ENCODE data around the gene TCEA2.

TCEA2 gene

DNA sequence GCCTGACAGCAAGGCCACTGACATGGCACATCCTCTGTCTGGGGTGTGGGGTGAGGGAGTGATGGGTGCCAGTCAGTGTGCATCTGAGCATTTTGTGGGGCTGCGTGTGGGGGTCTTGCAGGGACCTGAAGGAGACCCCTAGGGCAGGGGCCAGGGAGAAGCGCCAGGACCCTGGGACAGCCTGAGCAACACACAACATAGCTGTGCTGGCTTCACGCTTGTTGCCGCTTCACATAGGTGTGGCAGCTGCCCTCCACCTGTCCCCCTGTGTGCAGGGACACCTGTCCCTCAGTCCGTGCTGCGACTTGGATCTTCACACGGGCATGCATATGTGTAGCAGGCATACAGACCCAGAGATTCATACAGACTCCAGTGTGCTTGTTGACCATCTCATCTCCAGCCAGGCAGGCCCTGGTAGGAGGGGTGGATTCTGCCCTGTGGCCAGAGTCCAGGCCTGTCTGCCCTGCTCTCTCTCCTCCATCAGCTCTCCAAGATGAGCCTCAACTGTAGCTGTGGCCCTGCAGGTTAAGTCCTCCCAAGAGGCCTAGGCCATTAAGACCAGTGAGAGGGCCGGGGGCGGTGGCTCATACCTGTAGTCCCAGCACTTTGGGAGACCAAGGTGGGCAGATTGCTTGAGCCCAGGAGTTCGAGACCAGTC lies 47.5 kb downstream of the TCEA2 start:
- TF ChIP-seq CTCF (IDR thresholded peaks at IDR 0.05), result no peak
- H3K79me2 ChIP-seq, result peaks cover 10% of the 10 kb centered on the region
- H3K9me3 ChIP-seq (ENCODE audit: control insufficient read depth, low read length), result no peaks in the 10 kb centered on the region

GRCh38 chr20:64111841-64112641 lies 49.0 kb downstream of the TCEA2 start:
- peak overlapping the region; percentile 25 for H2AFZ ChIP-seq

More for the DNA sequence above, 47.5 kb downstream of the TCEA2 start:
- H3K27ac ChIP-seq, result no peak overlapping the region
- H3K4me2 ChIP-seq (ENCODE audit: low read length), result no peak overlapping the region
- no peak overlapping the region for H3K9ac ChIP-seq
- H3K36me3 ChIP-seq (ENCODE audit: control insufficient read depth, insufficient read depth, low read length), result no peaks in the 10 kb centered on the region
- peaks cover 30% of the 10 kb centered on the region for H3K4me1 ChIP-seq
- H3K4me3 ChIP-seq (ENCODE audit: low read depth, low read length), result no peak overlapping the region
- H2AFZ ChIP-seq, result no peak overlapping the region
- no peaks in the 10 kb centered on the region for H3K27me3 ChIP-seq (ENCODE audit: control insufficient read depth, insufficient read depth, low read length)

DNA sequence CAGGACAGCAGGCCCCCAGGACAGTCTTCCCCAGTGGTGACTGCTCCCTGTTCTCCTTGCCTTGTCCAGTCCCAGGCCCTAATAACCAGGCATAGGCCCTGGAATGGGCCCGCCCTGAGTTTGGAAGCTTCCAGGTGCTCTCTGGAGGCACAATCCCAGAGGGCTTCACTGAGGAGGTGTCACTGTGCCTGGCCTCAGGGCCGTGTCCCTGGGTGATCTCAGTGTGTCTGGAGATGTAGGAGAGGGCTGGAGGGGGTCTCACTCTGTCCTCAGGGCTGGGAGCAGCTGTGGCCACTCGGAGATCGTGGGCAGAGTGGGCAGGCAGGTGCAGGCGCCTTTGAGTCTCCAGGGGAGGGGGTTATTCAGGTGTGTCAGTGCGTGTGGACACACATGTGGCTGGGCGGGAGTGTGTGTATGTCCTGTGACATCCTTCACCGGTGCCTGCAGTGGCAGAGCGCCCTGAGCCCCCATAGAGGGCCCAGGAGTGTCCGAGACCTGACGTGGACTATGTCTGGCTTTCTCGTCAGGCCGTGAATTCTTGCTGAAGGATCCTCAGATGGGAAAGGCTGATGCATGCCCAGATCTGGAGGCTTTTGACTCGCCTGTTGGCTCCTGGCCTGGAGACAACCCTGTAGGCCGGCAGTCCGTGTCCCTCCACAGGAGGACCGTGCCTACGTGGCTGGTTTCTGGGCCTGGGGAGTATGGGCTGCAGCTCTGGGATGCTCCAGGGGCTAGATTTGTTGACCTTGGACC lies 49.9 kb downstream of the TCEA2 start:
- Histone ChIP-seq H3K36me3 (ENCODE audit: control insufficient read depth, insufficient read depth, low read length) (no peaks in the 10 kb centered on the region), H3K4me3 (ENCODE audit: low read depth, low read length) (no peak overlapping the region), H3K9ac (no peak overlapping the region), H3K27me3 (ENCODE audit: control insufficient read depth, insufficient read depth, low read length) (no peaks in the 10 kb centered on the region), H3K79me2 (peaks cover 2% of the 10 kb centered on the region), H3K9me3 (ENCODE audit: control insufficient read depth, low read length) (no peaks in the 10 kb centered on the region), H3K27ac (peak overlapping the region; percentile 66), H3K4me1 (peaks cover 43% of the 10 kb centered on the region), H3K4me2 (ENCODE audit: low read length) (no peak overlapping the region), H2AFZ (peak overlapping the region; percentile 43)
- TF ChIP-seq CTCF (IDR thresholded peaks at IDR 0.05), result no peak

More at GRCh38 chr20:64111841-64112641, 49.0 kb downstream of the TCEA2 start:
- TF ChIP-seq CTCF (IDR thresholded peaks at IDR 0.05), result no peak
- Histone ChIP-seq H3K79me2 (peaks cover 2% of the 10 kb centered on the region), H3K9ac (no peak overlapping the region), H3K36me3 (ENCODE audit: control insufficient read depth, insufficient read depth, low read length) (no peaks in the 10 kb centered on the region), H3K4me1 (peaks cover 42% of the 10 kb centered on the region), H3K4me2 (ENCODE audit: low read length) (no peak overlapping the region), H3K27ac (peak overlapping the region; percentile 66), H3K4me3 (ENCODE audit: low read depth, low read length) (no peak overlapping the region), H3K27me3 (ENCODE audit: control insufficient read depth, insufficient read depth, low read length) (no peaks in the 10 kb centered on the region), H3K9me3 (ENCODE audit: control insufficient read depth, low read length) (no peaks in the 10 kb centered on the region)

- H3K4me3 ChIP-seq (ENCODE audit: low read depth, low read length), result no peak overlapping the region
- H3K4me1 ChIP-seq, result peaks cover 43% of the 10 kb centered on the region
- H3K9me3 ChIP-seq (ENCODE audit: control insufficient read depth, low read length), result no peaks in the 10 kb centered on the region
- no peaks in the 10 kb centered on the region for H3K27me3 ChIP-seq (ENCODE audit: control insufficient read depth, insufficient read depth, low read length)
- peak overlapping the region; percentile 43 for H2AFZ ChIP-seq
- peaks cover 2% of the 10 kb centered on the region for H3K79me2 ChIP-seq
- no peaks in the 10 kb centered on the region for H3K36me3 ChIP-seq (ENCODE audit: control insufficient read depth, insufficient read depth, low read length)
- no peak overlapping the region for H3K9ac ChIP-seq
- no peak overlapping the region for H3K4me2 ChIP-seq (ENCODE audit: low read length)
- peak overlapping the region; percentile 66 for H3K27ac ChIP-seq
- TF ChIP-seq CTCF (IDR thresholded peaks at IDR 0.05), result no peak
Observed at GRCh38 chr20:64113444-64113775, 50.4 kb downstream of the TCEA2 start.

Data from parathyroid adenoma (tissue), 2 donors.